Measurements from ENCODE around the gene CTDSPL.

Gene CTDSPL

DNA sequence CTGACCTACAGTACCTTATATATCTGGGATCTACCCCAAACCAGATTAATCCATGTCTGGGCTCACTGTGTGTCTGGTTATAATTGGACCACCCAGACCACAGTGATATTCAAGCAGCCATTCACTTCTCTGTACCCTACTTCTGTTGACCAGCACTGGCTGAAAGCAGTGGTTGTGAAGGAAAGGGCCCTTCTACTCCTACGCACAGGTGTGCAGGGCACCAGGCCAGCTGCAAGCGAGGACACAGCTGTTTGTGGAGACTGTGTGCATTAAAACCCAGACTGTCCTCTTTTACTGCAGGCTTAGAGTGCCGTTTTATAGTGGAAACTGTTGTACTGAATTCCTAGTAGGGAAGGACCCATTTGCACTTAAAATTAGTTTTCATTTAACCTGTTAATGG lies 29.5 kb downstream of the CTDSPL start:
- H3K27me3 ChIP-seq (ENCODE audit: control insufficient read depth in 1 of 2, insufficient read depth in 2 of 2, low read length in 2 of 2): no peaks in the 10 kb centered on the region
- peaks cover 13% of the 10 kb centered on the region for H3K4me1 ChIP-seq (ENCODE audit: control insufficient read depth, insufficient read depth, low read length)
- no peaks in the 10 kb centered on the region for H3K36me3 ChIP-seq (ENCODE audit: control insufficient read depth in 2 of 2, insufficient read depth in 2 of 2, low read length in 2 of 2)
- no peak overlapping the region for H3K27ac ChIP-seq (ENCODE audit: low read length)
- no peak overlapping the region for H3K4me3 ChIP-seq (ENCODE audit: low read length in 2 of 2)
- no peaks in the 10 kb centered on the region for H3K9me3 ChIP-seq (ENCODE audit: control insufficient read depth in 2 of 2, low read length in 2 of 2)
- H3K9ac ChIP-seq (ENCODE audit: low read length in 2 of 2): no peak overlapping the region

DNA sequence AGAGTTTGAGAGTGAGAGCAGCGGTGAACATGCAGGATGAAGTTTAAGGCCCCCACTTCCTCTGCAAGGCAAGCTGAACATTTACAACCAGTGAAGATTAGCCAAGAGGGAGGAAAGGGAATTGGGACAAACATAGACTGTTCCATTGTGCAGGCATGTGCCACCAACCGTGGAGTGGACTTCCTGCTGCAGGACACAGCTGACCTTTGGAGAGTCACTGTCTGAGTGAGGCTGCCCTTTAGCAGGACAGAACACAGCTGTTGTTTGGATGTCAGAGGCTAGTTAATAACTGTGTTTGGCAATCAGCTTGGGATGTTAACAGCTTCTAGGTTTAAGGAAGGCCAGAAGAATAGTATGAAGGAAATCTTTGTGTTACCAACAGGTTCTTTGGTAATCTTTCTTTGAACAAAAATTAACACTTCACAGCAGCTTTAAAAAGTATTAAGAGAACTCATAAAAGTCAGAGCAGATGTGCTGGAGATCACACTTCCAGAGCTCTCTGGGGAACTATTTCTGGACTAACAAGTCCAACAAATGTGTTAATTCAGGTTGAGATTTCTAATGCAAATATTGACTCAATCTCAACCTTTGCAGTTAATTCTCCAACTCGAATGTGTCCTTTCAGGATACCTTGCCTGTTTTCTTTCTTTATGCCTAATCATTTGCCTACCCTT lies 31.4 kb downstream of the CTDSPL start:
- Histone ChIP-seq H3K27ac (ENCODE audit: low read length) (no peak overlapping the region), H3K36me3 (ENCODE audit: control insufficient read depth in 2 of 2, insufficient read depth in 2 of 2, low read length in 2 of 2) (no peaks in the 10 kb centered on the region)

GRCh38 chr3:37896827-37897226 lies 35.1 kb downstream of the CTDSPL start:
- H3K4me1 ChIP-seq (ENCODE audit: control insufficient read depth, insufficient read depth, low read length): peaks cover 16% of the 10 kb centered on the region
- H3K36me3 ChIP-seq (ENCODE audit: control insufficient read depth in 2 of 2, insufficient read depth in 2 of 2, low read length in 2 of 2): no peaks in the 10 kb centered on the region
- H3K9ac ChIP-seq (ENCODE audit: low read length in 2 of 2): no peak overlapping the region
- no peak overlapping the region for H3K27ac ChIP-seq (ENCODE audit: low read length)
- no peak overlapping the region for H3K4me3 ChIP-seq (ENCODE audit: low read length in 2 of 2)
- H3K27me3 ChIP-seq (ENCODE audit: control insufficient read depth in 1 of 2, insufficient read depth in 2 of 2, low read length in 2 of 2): no peaks in the 10 kb centered on the region
- no peaks in the 10 kb centered on the region for H3K9me3 ChIP-seq (ENCODE audit: control insufficient read depth in 2 of 2, low read length in 2 of 2)

More for the DNA sequence above, 31.4 kb downstream of the CTDSPL start:
- Histone ChIP-seq H3K9me3 (ENCODE audit: control insufficient read depth in 2 of 2, low read length in 2 of 2) (no peaks in the 10 kb centered on the region), H3K4me1 (ENCODE audit: control insufficient read depth, insufficient read depth, low read length) (peaks cover 13% of the 10 kb centered on the region), H3K4me3 (ENCODE audit: low read length in 2 of 2) (no peak overlapping the region), H3K27me3 (ENCODE audit: control insufficient read depth in 1 of 2, insufficient read depth in 2 of 2, low read length in 2 of 2) (no peaks in the 10 kb centered on the region), H3K9ac (ENCODE audit: low read length in 2 of 2) (no peak overlapping the region)

GRCh38 chr3:37897763-37898162 lies 36.1 kb downstream of the CTDSPL start:
- Histone ChIP-seq H3K9me3 (ENCODE audit: control insufficient read depth in 2 of 2, low read length in 2 of 2) (no peaks in the 10 kb centered on the region), H3K27me3 (ENCODE audit: control insufficient read depth in 1 of 2, insufficient read depth in 2 of 2, low read length in 2 of 2) (no peaks in the 10 kb centered on the region), H3K4me1 (ENCODE audit: control insufficient read depth, insufficient read depth, low read length) (peaks cover 18% of the 10 kb centered on the region), H3K4me3 (ENCODE audit: low read length in 2 of 2) (no peak overlapping the region), H3K9ac (ENCODE audit: low read length in 2 of 2) (no peak overlapping the region), H3K36me3 (ENCODE audit: control insufficient read depth in 2 of 2, insufficient read depth in 2 of 2, low read length in 2 of 2) (no peaks in the 10 kb centered on the region), H3K27ac (ENCODE audit: low read length) (no peak overlapping the region)

DNA sequence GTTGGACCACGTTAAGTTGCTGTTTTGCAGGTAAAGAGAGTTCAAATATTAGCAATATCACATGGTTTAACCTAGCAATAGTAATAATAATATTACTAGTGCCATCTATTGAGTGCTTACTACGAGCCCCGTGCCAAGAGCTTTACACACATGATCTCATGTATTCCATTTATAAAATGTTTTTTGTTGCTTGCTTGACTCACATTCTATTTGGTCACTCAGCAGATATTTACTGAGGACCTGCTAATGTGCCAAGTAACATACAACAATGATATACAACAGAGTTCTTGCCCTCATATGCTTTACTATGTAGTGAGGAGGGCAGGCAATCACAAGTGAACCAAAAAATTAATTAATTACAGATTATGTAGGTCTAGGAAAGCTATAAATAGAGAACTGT lies 36.7 kb downstream of the CTDSPL start:
- H3K4me1 ChIP-seq (ENCODE audit: control insufficient read depth, insufficient read depth, low read length): peaks cover 13% of the 10 kb centered on the region
- H3K27ac ChIP-seq (ENCODE audit: low read length): no peak overlapping the region
- H3K9ac ChIP-seq (ENCODE audit: low read length in 2 of 2): no peak overlapping the region
- H3K9me3 ChIP-seq (ENCODE audit: control insufficient read depth in 2 of 2, low read length in 2 of 2): no peaks in the 10 kb centered on the region
- no peaks in the 10 kb centered on the region for H3K36me3 ChIP-seq (ENCODE audit: control insufficient read depth in 2 of 2, insufficient read depth in 2 of 2, low read length in 2 of 2)
- H3K27me3 ChIP-seq (ENCODE audit: control insufficient read depth in 1 of 2, insufficient read depth in 2 of 2, low read length in 2 of 2): no peaks in the 10 kb centered on the region
- no peak overlapping the region for H3K4me3 ChIP-seq (ENCODE audit: low read length in 2 of 2)

DNA sequence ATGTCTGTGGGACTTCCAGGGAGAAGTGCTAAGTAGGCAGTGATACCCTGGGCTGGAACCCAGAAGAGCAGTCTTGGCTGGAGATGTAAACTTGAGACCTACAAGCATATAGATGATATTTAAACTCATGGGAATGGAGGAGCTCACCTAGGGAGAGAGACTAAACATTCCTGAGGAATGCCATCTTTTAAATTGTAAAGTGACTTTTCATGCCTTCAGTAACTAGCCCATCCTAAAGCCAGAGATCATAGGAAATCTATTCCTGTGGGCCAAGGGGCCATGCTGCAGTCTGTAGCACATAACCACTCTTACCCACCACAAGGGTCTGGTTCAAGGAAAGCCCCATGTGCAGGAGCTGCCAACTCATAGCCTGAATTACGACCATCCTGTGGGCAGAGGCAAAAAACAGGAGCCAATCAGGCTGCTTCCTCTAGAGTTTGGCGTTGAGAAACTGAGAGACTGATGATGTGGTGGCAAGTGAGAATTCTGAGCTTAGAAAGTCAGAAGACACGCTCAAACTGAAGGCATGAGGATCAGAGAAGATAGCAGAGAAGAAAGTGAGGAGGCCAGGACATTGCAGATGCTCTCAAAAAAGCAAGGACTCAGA lies 37.5 kb downstream of the CTDSPL start:
- Histone ChIP-seq H3K4me1 (ENCODE audit: control insufficient read depth, insufficient read depth, low read length) (peaks cover 21% of the 10 kb centered on the region), H3K36me3 (ENCODE audit: control insufficient read depth in 2 of 2, insufficient read depth in 2 of 2, low read length in 2 of 2) (no peaks in the 10 kb centered on the region), H3K27ac (ENCODE audit: low read length) (no peak overlapping the region), H3K9ac (ENCODE audit: low read length in 2 of 2) (no peak overlapping the region), H3K27me3 (ENCODE audit: control insufficient read depth in 1 of 2, insufficient read depth in 2 of 2, low read length in 2 of 2) (no peaks in the 10 kb centered on the region), H3K4me3 (ENCODE audit: low read length in 2 of 2) (no peak overlapping the region), H3K9me3 (ENCODE audit: control insufficient read depth in 2 of 2, low read length in 2 of 2) (no peaks in the 10 kb centered on the region)

- no peaks in the 10 kb centered on the region for H3K27me3 ChIP-seq (ENCODE audit: control insufficient read depth in 1 of 2, insufficient read depth in 2 of 2, low read length in 2 of 2)
Observed at GRCh38 chr3:37899711-37900306, 38.1 kb downstream of the CTDSPL start.

DNA sequence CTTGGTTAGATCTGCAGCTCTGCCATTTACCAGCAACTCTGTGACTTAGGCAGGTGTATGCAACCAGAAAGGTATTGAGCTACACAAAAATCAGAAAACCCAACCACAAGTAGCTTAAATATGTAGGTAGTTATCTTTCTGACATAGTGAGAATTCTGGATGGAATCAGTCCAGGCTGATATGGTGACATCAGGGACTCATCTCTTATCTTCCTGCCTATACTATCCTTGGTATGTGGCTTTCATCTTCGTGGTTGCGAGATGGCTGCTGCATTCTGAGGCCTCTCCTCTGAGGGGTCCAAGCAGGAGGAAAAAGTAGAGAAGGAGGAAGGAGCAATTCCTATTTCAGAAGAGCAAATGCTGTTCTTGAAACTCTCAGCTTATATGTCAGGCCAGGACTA lies 40.0 kb downstream of the CTDSPL start:
- Histone ChIP-seq H3K36me3 (ENCODE audit: control insufficient read depth in 2 of 2, insufficient read depth in 2 of 2, low read length in 2 of 2) (no peaks in the 10 kb centered on the region), H3K27me3 (ENCODE audit: control insufficient read depth in 1 of 2, insufficient read depth in 2 of 2, low read length in 2 of 2) (no peaks in the 10 kb centered on the region), H3K4me3 (ENCODE audit: low read length in 2 of 2) (no peak overlapping the region), H3K9ac (ENCODE audit: low read length in 2 of 2) (no peak overlapping the region), H3K27ac (ENCODE audit: low read length) (no peak overlapping the region), H3K9me3 (ENCODE audit: control insufficient read depth in 2 of 2, low read length in 2 of 2) (no peaks in the 10 kb centered on the region), H3K4me1 (ENCODE audit: control insufficient read depth, insufficient read depth, low read length) (peaks cover 43% of the 10 kb centered on the region)

More at GRCh38 chr3:37899711-37900306, 38.1 kb downstream of the CTDSPL start:
- no peaks in the 10 kb centered on the region for H3K9me3 ChIP-seq (ENCODE audit: control insufficient read depth in 2 of 2, low read length in 2 of 2)
- H3K4me1 ChIP-seq (ENCODE audit: control insufficient read depth, insufficient read depth, low read length): peaks cover 27% of the 10 kb centered on the region
- no peak overlapping the region for H3K9ac ChIP-seq (ENCODE audit: low read length in 2 of 2)
- no peak overlapping the region for H3K4me3 ChIP-seq (ENCODE audit: low read length in 2 of 2)
- H3K36me3 ChIP-seq (ENCODE audit: control insufficient read depth in 2 of 2, insufficient read depth in 2 of 2, low read length in 2 of 2): no peaks in the 10 kb centered on the region
- no peak overlapping the region for H3K27ac ChIP-seq (ENCODE audit: low read length)

DNA sequence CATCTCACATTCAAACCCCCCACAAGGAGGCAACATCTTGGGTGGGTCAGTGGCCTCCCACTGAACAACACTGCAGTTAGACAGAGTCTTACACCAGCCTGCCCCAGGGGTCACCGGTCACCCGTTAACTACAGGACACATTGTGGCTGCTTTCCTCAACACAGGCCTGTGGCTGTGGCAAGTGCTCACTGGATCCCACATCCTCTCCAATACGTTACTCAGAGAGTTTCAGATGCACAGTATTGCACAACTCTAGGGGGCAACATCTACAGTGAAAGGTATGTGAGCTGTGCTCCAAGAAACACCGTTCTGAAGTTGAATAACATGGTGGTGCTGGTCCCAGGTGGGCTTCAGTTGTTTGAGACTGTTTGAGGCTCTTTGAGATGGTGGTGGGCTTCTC lies 41.0 kb downstream of the CTDSPL start:
- Histone ChIP-seq H3K9me3 (ENCODE audit: control insufficient read depth in 2 of 2, low read length in 2 of 2) (no peaks in the 10 kb centered on the region), H3K27me3 (ENCODE audit: control insufficient read depth in 1 of 2, insufficient read depth in 2 of 2, low read length in 2 of 2) (no peaks in the 10 kb centered on the region), H3K36me3 (ENCODE audit: control insufficient read depth in 2 of 2, insufficient read depth in 2 of 2, low read length in 2 of 2) (no peaks in the 10 kb centered on the region), H3K27ac (ENCODE audit: low read length) (no peak overlapping the region), H3K4me1 (ENCODE audit: control insufficient read depth, insufficient read depth, low read length) (peaks cover 51% of the 10 kb centered on the region), H3K9ac (ENCODE audit: low read length in 2 of 2) (no peak overlapping the region), H3K4me3 (ENCODE audit: low read length in 2 of 2) (no peak overlapping the region)

- H3K4me1 ChIP-seq (ENCODE audit: control insufficient read depth, insufficient read depth, low read length): peaks cover 55% of the 10 kb centered on the region
- H3K27me3 ChIP-seq (ENCODE audit: control insufficient read depth in 1 of 2, insufficient read depth in 2 of 2, low read length in 2 of 2): no peaks in the 10 kb centered on the region
- H3K36me3 ChIP-seq (ENCODE audit: control insufficient read depth in 2 of 2, insufficient read depth in 2 of 2, low read length in 2 of 2): no peaks in the 10 kb centered on the region
- no peak overlapping the region for H3K4me3 ChIP-seq (ENCODE audit: low read length in 2 of 2)
- H3K9me3 ChIP-seq (ENCODE audit: control insufficient read depth in 2 of 2, low read length in 2 of 2): no peaks in the 10 kb centered on the region
- no peak overlapping the region for H3K27ac ChIP-seq (ENCODE audit: low read length)
- no peak overlapping the region for H3K9ac ChIP-seq (ENCODE audit: low read length in 2 of 2)
Observed at GRCh38 chr3:37903320-37903719, 41.6 kb downstream of the CTDSPL start.

- no peaks in the 10 kb centered on the region for H3K9me3 ChIP-seq (ENCODE audit: control insufficient read depth in 2 of 2, low read length in 2 of 2)
- H3K4me3 ChIP-seq (ENCODE audit: low read length in 2 of 2): no peak overlapping the region
- peaks cover 55% of the 10 kb centered on the region for H3K4me1 ChIP-seq (ENCODE audit: control insufficient read depth, insufficient read depth, low read length)
- no peaks in the 10 kb centered on the region for H3K27me3 ChIP-seq (ENCODE audit: control insufficient read depth in 1 of 2, insufficient read depth in 2 of 2, low read length in 2 of 2)
- H3K9ac ChIP-seq (ENCODE audit: low read length in 2 of 2): no peak overlapping the region
- no peak overlapping the region for H3K27ac ChIP-seq (ENCODE audit: low read length)
- H3K36me3 ChIP-seq (ENCODE audit: control insufficient read depth in 2 of 2, insufficient read depth in 2 of 2, low read length in 2 of 2): no peaks in the 10 kb centered on the region
Observed at GRCh38 chr3:37903734-37904133, 42.1 kb downstream of the CTDSPL start.
